Smooth muscle cell (in vitro differentiated cells): ENCODE results near the gene DCUN1D2. TPM values are rescaled to one million over a fixed set of nuclear protein-coding genes. Genes with fewer than 3 reads are reported as not detected.

Source experiments
- DNase-seq: peaks from one replicate; lab custom pipeline; 2025; ENCODE audit not compliant: unreplicated experiment; lab: John Stamatoyannopoulos, UW
- H2AFZ ChIP-seq: fragments of 200-600 bp; sonication (generic); 2 replicates; pipeline ENCODE4 v1.6.0; 2016; ENCODE audit warnings: antibody characterized with exemption, low read depth, mild to moderate bottlenecking
- H3F3A ChIP-seq: fragments of 200-600 bp; sonication (generic); 2 replicates; pipeline ENCODE4 v1.6.0; 2017; ENCODE audit warnings: antibody characterized with exemption, low read depth
- H3K27ac ChIP-seq: fragments of 200-600 bp; sonication (generic); 2 replicates; pipeline ENCODE4 v1.5.1; 2016; ENCODE audit warnings: low read depth, mild to moderate bottlenecking
- H3K27me3 ChIP-seq: fragments of 200-600 bp; sonication (generic); 2 replicates; pipeline ENCODE4 v1.6.1; 2016; ENCODE audit warnings: low read depth, mild to moderate bottlenecking
- H3K36me3 ChIP-seq: fragments of 200-600 bp; sonication (generic); 2 replicates; pipeline ENCODE4 v1.5.1; 2016; ENCODE audit warnings: low read depth
- H3K4me1 ChIP-seq: fragments of 200-600 bp; sonication (generic); 2 replicates; pipeline ENCODE4 v1.5.1; 2016; ENCODE audit warnings: low read depth
- H3K4me2 ChIP-seq: fragments of 200-600 bp; sonication (generic); 2 replicates; pipeline ENCODE4 v1.6.0; 2016; ENCODE audit warnings: mild to moderate bottlenecking
- H3K4me3 ChIP-seq: fragments of 200-600 bp; sonication (generic); 2 replicates; pipeline ENCODE4 v1.5.1; 2016; ENCODE audit warnings: mild to moderate bottlenecking
- H3K79me2 ChIP-seq: fragments of 200-600 bp; sonication (generic); 2 replicates; pipeline ENCODE4 v1.6.0; 2016; ENCODE audit warnings: low read depth, mild to moderate bottlenecking
- H3K9ac ChIP-seq: fragments of 200-600 bp; sonication (generic); 2 replicates; pipeline ENCODE4 v1.6.0; 2016; ENCODE audit warnings: low read depth
- H3K9me3 ChIP-seq: fragments of 200-600 bp; sonication (generic); replicated peaks from 2 replicates; pipeline ENCODE4 v1.5.1; 2016; ENCODE audit warnings: low read depth
- H4K20me1 ChIP-seq: fragments of 200-600 bp; sonication (generic); 2 replicates; pipeline ENCODE4 v1.6.0; 2016; ENCODE audit warnings: low read depth
- CTCF ChIP-seq: fragments of 200-600 bp; sonication (generic); IDR thresholded peaks from 2 replicates; pipeline ENCODE4 v1.5.1; 2017; ENCODE audit warnings: borderline replicate concordance, mild to moderate bottlenecking, antibody characterized with exemption; ENCODE audit not compliant: insufficient read depth, poor library complexity, severe bottlenecking
- WGBS: methylation state at CpG from one replicate; pipeline ENCODE4 v1.1.7; 2016; ENCODE audit warnings: low lambda C conversion rate; 5-methylcytosine and 5-hydroxymethylcytosine counted together
- polyA plus RNA-seq: library from polyadenylated mRNA; unstranded; fragments of >200 nt; fragmentation: Nextera tagmentation; extraction: Ambion mirVana; gene quantifications from 2 replicates; pipeline ENCODE4 v1.2.1, GENCODE V29; 2016
- small RNA-seq: library from RNA; depleted of rRNA; stranded (forward); fragments of <200 nt; gene quantifications from one replicate; pipeline ENCODE3, GENCODE V24; 2014
- total RNA-seq: library from RNA; depleted of rRNA; stranded (reverse); fragments of >200 nt; gene quantifications from 2 replicates; pipeline ENCODE4 v1.2.3, GENCODE V29; 2014

The DCUN1D2 gene
- total and polyA plus RNA-seq, 2 experiments from 2014 or later, result 6.3 to 10.8 TPM

GRCh38 chr13:113407531-113408393 is 82.7 kb downstream of the DCUN1D2 start:
- Histone ChIP-seq H3K36me3 (no peaks in the 10 kb centered on the region), H3K9ac (no peak overlapping the region), H3K27me3 (no peaks in the 10 kb centered on the region), H3K4me1 (peaks cover 5% of the 10 kb centered on the region), H4K20me1 (no peaks in the 10 kb centered on the region), H2AFZ (no peak overlapping the region), H3K79me2 (no peaks in the 10 kb centered on the region), H3F3A (peaks cover 6% of the 10 kb centered on the region), H3K9me3 (no peaks in the 10 kb centered on the region), H3K4me3 (no peak overlapping the region), H3K27ac (no peak overlapping the region), H3K4me2 (no peak overlapping the region)
- DNase-seq, result no peak
- TF ChIP-seq CTCF, result no peak
- WGBS, result 87% methylated on average over 40 of the region's 41 CpGs

- no peak overlapping the region for H3K9ac ChIP-seq
- H3K4me3 ChIP-seq, result no peak overlapping the region
- H3K27me3 ChIP-seq, result no peaks in the 10 kb centered on the region
- H3K36me3 ChIP-seq, result no peaks in the 10 kb centered on the region
- no peaks in the 10 kb centered on the region for H3K79me2 ChIP-seq
- no peak for TF ChIP-seq CTCF
- no peak overlapping the region for H3K4me2 ChIP-seq
- no peak for DNase-seq
- WGBS, result 97% methylated on average over 20 of the region's 21 CpGs
- no peak overlapping the region for H2AFZ ChIP-seq
- peaks cover 6% of the 10 kb centered on the region for H3F3A ChIP-seq
- H3K4me1 ChIP-seq, result peaks cover 5% of the 10 kb centered on the region
- no peaks in the 10 kb centered on the region for H4K20me1 ChIP-seq
- H3K27ac ChIP-seq, result no peak overlapping the region
- no peaks in the 10 kb centered on the region for H3K9me3 ChIP-seq
Observed at GRCh38 chr13:113407103-113407530, 83.4 kb downstream of the DCUN1D2 start.

GRCh38 chr13:113406321-113407102 is 84.0 kb downstream of the DCUN1D2 start:
- no peak overlapping the region for H3K4me2 ChIP-seq
- H3F3A ChIP-seq, result peaks cover under 1% of the 10 kb centered on the region
- H2AFZ ChIP-seq, result no peak overlapping the region
- no peak for DNase-seq
- H3K9me3 ChIP-seq, result no peaks in the 10 kb centered on the region
- WGBS, result 81% methylated on average over 28 of the region's 28 CpGs
- H4K20me1 ChIP-seq, result no peaks in the 10 kb centered on the region
- no peaks in the 10 kb centered on the region for H3K36me3 ChIP-seq
- no peak for TF ChIP-seq CTCF
- no peaks in the 10 kb centered on the region for H3K79me2 ChIP-seq
- no peak overlapping the region for H3K27ac ChIP-seq
- no peak overlapping the region for H3K4me3 ChIP-seq
- no peak overlapping the region for H3K9ac ChIP-seq
- no peaks in the 10 kb centered on the region for H3K27me3 ChIP-seq
- H3K4me1 ChIP-seq, result peaks cover 2% of the 10 kb centered on the region

Small RNA genes within 50 kb of the gene (small RNA-seq; reads per million reads assigned to genes)
- 0.11 reads per million for gene RNU1-16P

Other genes starting within 250 kb of the DCUN1D2 start
- 111 TPM in 2 replicates for gene LAMP1, start 193.5 kb downstream of the DCUN1D2 start, total RNA-seq
- 146 and 159 TPM in 2 replicates for gene LAMP1, start 193.5 kb downstream of the DCUN1D2 start, polyA plus RNA-seq
- gene GRTP1, start 126.6 kb downstream of the DCUN1D2 start, total RNA-seq, result 2.2 and 4.4 TPM in 2 replicates
- 4.4 and 6.5 TPM in 2 replicates for gene GRTP1, start 126.6 kb downstream of the DCUN1D2 start, polyA plus RNA-seq
- gene ADPRHL1, start 37.2 kb downstream of the DCUN1D2 start, total RNA-seq, result 0.18 and 0.99 TPM in 2 replicates
- 1.1 and 1.2 TPM in 2 replicates for gene ADPRHL1, start 37.2 kb downstream of the DCUN1D2 start, polyA plus RNA-seq
- 46.1 and 53.6 TPM in 2 replicates for gene TFDP1, start 94.0 kb upstream of the DCUN1D2 start, total RNA-seq
- 38.5 and 52.8 TPM in 2 replicates for gene TFDP1, start 94.0 kb upstream of the DCUN1D2 start, polyA plus RNA-seq
- not detected in 2 replicates for gene ATP4B, start 167.5 kb upstream of the DCUN1D2 start, total RNA-seq
- gene ATP4B, start 167.5 kb upstream of the DCUN1D2 start, polyA plus RNA-seq, result not detected in 2 replicates
- gene GRK1, start 176.5 kb upstream of the DCUN1D2 start, total RNA-seq, result not detected in 2 replicates
- gene GRK1, start 176.5 kb upstream of the DCUN1D2 start, polyA plus RNA-seq, result not detected in 2 replicates